H1 (cell line): ENCODE data around the gene CHRM3. TPM values are rescaled to one million over a fixed set of nuclear protein-coding genes. Genes with fewer than 3 reads are reported as not detected.
A peak's percentile ranks its signal among the peaks of the same experiment; 100 is the strongest.

Experiments
- ASH2L ChIP-seq: fragments of 200-600, 300-600 bp; sonication (generic); IDR thresholded peaks from one replicate; pipeline ENCODE4 v1.7.1; 2017; ENCODE audit warnings: low read length
- CREB1 ChIP-seq: IDR thresholded peaks from 2 replicates; pipeline ENCODE4 v1.6.1; 2012; ENCODE audit warnings: inconsistent platforms
- EGR1 ChIP-seq: IDR thresholded peaks from 2 replicates; pipeline ENCODE4 v1.6.1; 2011; ENCODE audit warnings: low read depth, low read length, borderline replicate concordance
- EZH2 ChIP-seq: fragments of 200-600 bp; sonication (generic); IDR thresholded peaks from 2 replicates; pipeline ENCODE4 v1.7.1; 2012; ENCODE audit warnings: low read depth, mild to moderate bottlenecking, moderate library complexity, low read length, inconsistent platforms; ENCODE audit not compliant: severe bottlenecking
- HDAC2 ChIP-seq, 2 experiments: fragments of 300-600 bp in 1 of 2; sonication (generic) in 1 of 2; IDR thresholded peaks; 2 replicates each; pipeline ENCODE4 v1.6.1; 2011 to 2012; ENCODE audit warnings: low read depth in 2 of 2, low read length in 2 of 2, mild to moderate bottlenecking in 2 of 2, moderate library complexity in 2 of 2, borderline replicate concordance in 1 of 2, inconsistent platforms in 1 of 2
- KDM5A ChIP-seq: fragments of 200-600 bp; IDR thresholded peaks from 2 replicates; pipeline ENCODE4 v1.7.1; 2012; ENCODE audit warnings: mild to moderate bottlenecking, low read length, inconsistent platforms, mixed read lengths
- NRF1 ChIP-seq: IDR thresholded peaks from 2 replicates; pipeline ENCODE4 v1.6.1; 2011; ENCODE audit warnings: mild to moderate bottlenecking, low read depth, low read length, improper control_type of control experiment
- POLR2A ChIP-seq, 2 experiments: IDR thresholded peaks; 1 replicate in 1 of 2; 2 replicates in 1 of 2; pipeline ENCODE4 v1.6.1; 2011; ENCODE audit warnings: low read depth in 2 of 2, low read length in 2 of 2, mild to moderate bottlenecking in 2 of 2; ENCODE audit errors: control extremely low read depth in 1 of 2
- RAD21 ChIP-seq, 2 experiments: IDR thresholded peaks in 1 of 2; conservative IDR thresholded peaks in 1 of 2; 2 replicates each; pipeline ENCODE4 v1.6.1; 2011; ENCODE audit warnings: low read depth in 2 of 2, low read length in 2 of 2, improper control_type of control experiment in 1 of 2, inconsistent platforms in 1 of 2, mild to moderate bottlenecking in 1 of 2, moderate library complexity in 1 of 2
- RBBP5 ChIP-seq: IDR thresholded peaks from 2 replicates; pipeline ENCODE4 v1.7.1; 2012; ENCODE audit warnings: low read depth, mild to moderate bottlenecking, inconsistent platforms, low read length, moderate library complexity, borderline replicate concordance
- RNF2 ChIP-seq: fragments of 200-900, 300-1000 bp; sonication (generic); IDR thresholded peaks from 2 replicates; pipeline ENCODE4 v1.7.1; 2016; ENCODE audit warnings: borderline replicate concordance, low read depth, mild to moderate bottlenecking, antibody characterized with exemption, low read length; ENCODE audit not compliant: poor library complexity, severe bottlenecking; ENCODE audit errors: missing control alignments
- SAP30 ChIP-seq: fragments of 300-600 bp; sonication (generic); IDR thresholded peaks from 2 replicates; pipeline ENCODE4 v1.7.1; 2012; ENCODE audit warnings: low read length, moderate library complexity, mild to moderate bottlenecking, inconsistent platforms; ENCODE audit not compliant: insufficient read depth, insufficient replicate concordance
- SUZ12 ChIP-seq: fragments of 200-600 bp; sonication (generic); IDR thresholded peaks from 2 replicates; pipeline ENCODE4 v1.6.1; 2012; ENCODE audit warnings: mild to moderate bottlenecking, inconsistent platforms, low read length, moderate library complexity, mixed read lengths
- TAF1 ChIP-seq: IDR thresholded peaks from 2 replicates; pipeline ENCODE4 v1.6.1; 2011; ENCODE audit warnings: mild to moderate bottlenecking, low read depth, low read length
- TEAD4 ChIP-seq: IDR thresholded peaks from 2 replicates; pipeline ENCODE4 v1.6.1; 2012; ENCODE audit warnings: low read depth, low read length, inconsistent platforms, mixed read lengths
- polyA plus RNA-seq, 7 experiments: library from polyadenylated mRNA; depleted of rRNA in 3 of 7; stranded (reverse) in 5 of 7; unstranded in 2 of 7; fragments of >200 nt in 5 of 7; fragments of 200-250 nt in 2 of 7; gene quantifications; 1 replicate in 5 of 7; 2 replicates in 1 of 7; 4 replicates in 1 of 7; pipeline versions ENCODE4 v1.2.1 to v1.2.3, GENCODE V29; 2011 to 2013; ENCODE audit warnings: missing spikeins in 2 of 7, mixed read lengths in 2 of 7
- total RNA-seq: library from RNA; stranded (reverse); fragmentation: NEBNext Ultra II Directional; extraction: Animal tissue kit (Norgen Biotek cat#: 25700); gene quantifications from 2 replicates; pipeline ENCODE4 v1.2.1, GENCODE V29; 2021
- TF ChIP-seq, protein P1 (sequence below): IDR thresholded peaks from 2 replicates; pipeline ENCODE4 v1.6.1; 2012; ENCODE audit warnings: inconsistent platforms
- TF ChIP-seq, protein P2 (sequence below): IDR thresholded peaks from 2 replicates; pipeline ENCODE4 v1.6.1; 2012; ENCODE audit warnings: low read length, inconsistent platforms
- TF ChIP-seq, protein P3 (sequence below): IDR thresholded peaks from 2 replicates; pipeline ENCODE4 v1.6.1; 2011; ENCODE audit warnings: low read length, improper control_type of control experiment

The CHRM3 gene
- total and polyA plus RNA-seq, 2 of the 8 experiments (the other 6 are each of a cell fraction or from before 2014, with no cell fraction given) = 3.3 to 5.0 TPM

DNA sequence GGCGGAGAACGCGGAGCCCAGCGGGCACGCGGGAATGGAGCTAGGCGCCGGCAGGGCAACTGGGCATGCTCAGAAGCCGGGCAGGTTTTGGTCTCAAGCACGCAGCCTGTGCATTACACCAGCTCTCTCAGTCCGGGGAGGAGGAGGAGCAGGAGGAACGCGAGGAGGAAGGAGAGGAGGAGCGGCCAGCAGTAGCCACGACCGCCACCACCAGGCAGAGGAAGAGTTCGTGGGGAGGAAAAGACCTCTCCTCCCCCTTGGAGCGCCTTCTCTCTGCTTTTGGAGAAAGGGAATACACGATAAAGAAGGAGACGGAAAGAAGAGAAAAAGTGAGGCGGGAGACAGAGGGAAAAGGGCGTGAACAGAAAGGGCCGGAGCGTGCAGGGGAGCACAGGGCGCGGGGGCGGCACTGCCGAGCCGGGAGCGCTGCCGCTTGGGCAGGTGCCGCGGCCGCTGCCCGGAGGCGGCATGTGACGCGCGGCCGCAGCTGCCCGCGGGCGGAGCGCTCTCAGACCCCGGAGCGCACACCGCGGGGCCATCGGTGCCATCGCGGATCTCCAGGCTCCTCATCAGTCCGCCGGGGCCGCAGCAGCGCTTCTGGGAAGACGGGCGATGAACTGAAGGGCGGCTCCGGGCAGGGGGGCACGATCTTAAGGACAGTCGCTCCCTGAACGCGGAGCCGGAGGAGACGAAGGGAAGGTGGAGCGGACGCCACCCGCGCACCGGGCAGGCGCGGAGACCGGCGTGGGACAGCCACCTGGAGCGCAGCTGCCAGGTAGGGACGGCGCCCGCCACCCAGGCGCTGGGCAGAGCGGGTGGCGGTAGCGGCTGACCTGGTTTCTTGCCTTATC lies at the start of gene CHRM3 (continued):
- TF ChIP-seq KDM5A (0 out of 2 replicates have a peak, but pooled peaks have one; percentile 23), EZH2 (no peak), SAP30 (no peak), RBBP5 (peak; percentile 73; the same call in 1 of the 2 replicates), POLR2A (IDR thresholded peaks at IDR 0.05; ENCODE audit: control extremely low read depth in 1 of 2, low read depth in 2 of 2, low read length in 2 of 2) (0 out of 3 replicates have a peak, but pooled peaks of 1 of the 2 experiments have one; percentile 50), ASH2L (no peak), EGR1 (peak; percentile 70), RAD21 (IDR thresholded peaks at IDR 0.05 in 1 of 2, conservative IDR thresholded peaks at IDR 0.05 in 1 of 2; ENCODE audit: low read depth in 2 of 2, low read length in 2 of 2) (peak; percentile 45 to 49; a peak in 3 of 4 replicates), TEAD4 (peak; percentile 37; the same call in 1 of the 2 replicates), SUZ12 (no peak), HDAC2 (IDR thresholded peaks at IDR 0.05; ENCODE audit: borderline replicate concordance in 1 of 2, low read depth in 2 of 2, low read length in 2 of 2) (peak in 1 of 2 experiments; percentile 79; a peak in 2 of 4 replicates), TAF1 (peak; percentile 42; the same call in 1 of the 2 replicates), RNF2 (no peak), NRF1 (no peak), CREB1 (no peak)
- TF ChIP-seq, protein P1, sequence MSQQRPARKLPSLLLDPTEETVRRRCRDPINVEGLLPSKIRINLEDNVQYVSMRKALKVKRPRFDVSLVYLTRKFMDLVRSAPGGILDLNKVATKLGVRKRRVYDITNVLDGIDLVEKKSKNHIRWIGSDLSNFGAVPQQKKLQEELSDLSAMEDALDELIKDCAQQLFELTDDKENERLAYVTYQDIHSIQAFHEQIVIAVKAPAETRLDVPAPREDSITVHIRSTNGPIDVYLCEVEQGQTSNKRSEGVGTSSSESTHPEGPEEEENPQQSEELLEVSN = peak; percentile 89
- TF ChIP-seq, protein P2, sequence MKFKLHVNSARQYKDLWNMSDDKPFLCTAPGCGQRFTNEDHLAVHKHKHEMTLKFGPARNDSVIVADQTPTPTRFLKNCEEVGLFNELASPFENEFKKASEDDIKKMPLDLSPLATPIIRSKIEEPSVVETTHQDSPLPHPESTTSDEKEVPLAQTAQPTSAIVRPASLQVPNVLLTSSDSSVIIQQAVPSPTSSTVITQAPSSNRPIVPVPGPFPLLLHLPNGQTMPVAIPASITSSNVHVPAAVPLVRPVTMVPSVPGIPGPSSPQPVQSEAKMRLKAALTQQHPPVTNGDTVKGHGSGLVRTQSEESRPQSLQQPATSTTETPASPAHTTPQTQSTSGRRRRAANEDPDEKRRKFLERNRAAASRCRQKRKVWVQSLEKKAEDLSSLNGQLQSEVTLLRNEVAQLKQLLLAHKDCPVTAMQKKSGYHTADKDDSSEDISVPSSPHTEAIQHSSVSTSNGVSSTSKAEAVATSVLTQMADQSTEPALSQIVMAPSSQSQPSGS = no peak
- TF ChIP-seq, protein P3, sequence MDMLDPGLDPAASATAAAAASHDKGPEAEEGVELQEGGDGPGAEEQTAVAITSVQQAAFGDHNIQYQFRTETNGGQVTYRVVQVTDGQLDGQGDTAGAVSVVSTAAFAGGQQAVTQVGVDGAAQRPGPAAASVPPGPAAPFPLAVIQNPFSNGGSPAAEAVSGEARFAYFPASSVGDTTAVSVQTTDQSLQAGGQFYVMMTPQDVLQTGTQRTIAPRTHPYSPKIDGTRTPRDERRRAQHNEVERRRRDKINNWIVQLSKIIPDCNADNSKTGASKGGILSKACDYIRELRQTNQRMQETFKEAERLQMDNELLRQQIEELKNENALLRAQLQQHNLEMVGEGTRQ = no peak
